Parathyroid adenoma (tissue), 2 donors: ENCODE results near the gene VCAN.

Experiments
- H2AFZ ChIP-seq: fragments of 300-600 bp; sonication (generic); one replicate; pipeline ENCODE4 v1.7.0; 2017; ENCODE audit warnings: antibody characterized with exemption, mild to moderate bottlenecking
- H3K27ac ChIP-seq: fragments of 300-600 bp; sonication (generic); one replicate; pipeline ENCODE4 v1.7.0; 2017
- H3K27me3 ChIP-seq: fragments of 300-600 bp; sonication (generic); one replicate; pipeline ENCODE4 v1.7.0; 2017; ENCODE audit warnings: low read length; ENCODE audit not compliant: control insufficient read depth, insufficient read depth
- H3K36me3 ChIP-seq: fragments of 300-600 bp; sonication (generic); one replicate; pipeline ENCODE4 v1.7.0; 2017; ENCODE audit warnings: low read length; ENCODE audit not compliant: control insufficient read depth, insufficient read depth
- H3K4me1 ChIP-seq: fragments of 300-600 bp; sonication (generic); one replicate; pipeline ENCODE4 v1.7.0; 2017; ENCODE audit warnings: control low read depth
- H3K4me2 ChIP-seq: fragments of 300-600 bp; sonication (generic); one replicate; pipeline ENCODE4 v1.7.0; 2017; ENCODE audit warnings: low read length
- H3K4me3 ChIP-seq: fragments of 300-600 bp; sonication (generic); one replicate; pipeline ENCODE4 v1.7.0; 2017; ENCODE audit warnings: low read depth, low read length
- H3K79me2 ChIP-seq: fragments of 300-600 bp; sonication (generic); one replicate; pipeline ENCODE4 v1.7.0; 2017; ENCODE audit warnings: control low read depth
- H3K9ac ChIP-seq: fragments of 300-600 bp; sonication (generic); one replicate; pipeline ENCODE4 v1.7.0; 2017; ENCODE audit warnings: mild to moderate bottlenecking
- H3K9me3 ChIP-seq: fragments of 300-600 bp; sonication (generic); one replicate; pipeline ENCODE4 v1.7.0; 2017; ENCODE audit warnings: low read length; ENCODE audit not compliant: control insufficient read depth
- CTCF ChIP-seq: fragments of 300-600 bp; sonication (generic); IDR thresholded peaks from one replicate; pipeline ENCODE4 v1.7.0; 2017; ENCODE audit warnings: antibody characterized with exemption, mild to moderate bottlenecking
- donor health status: primary hyperparathyroidism.

Gene VCAN

GRCh38 chr5:83567741-83568140 is 96.2 kb downstream of the VCAN start:
- Histone ChIP-seq H3K4me1 (no peaks in the 10 kb centered on the region), H3K9ac (no peak overlapping the region), H2AFZ (no peak overlapping the region), H3K9me3 (no peaks in the 10 kb centered on the region), H3K4me3 (no peak overlapping the region), H3K27me3 (no peaks in the 10 kb centered on the region), H3K4me2 (no peak overlapping the region), H3K36me3 (no peaks in the 10 kb centered on the region), H3K27ac (no peak overlapping the region), H3K79me2 (no peaks in the 10 kb centered on the region)
- TF ChIP-seq CTCF: no peak

GRCh38 chr5:83568186-83568585 is 96.6 kb downstream of the VCAN start:
- H3K4me1 ChIP-seq: no peaks in the 10 kb centered on the region
- no peaks in the 10 kb centered on the region for H3K27me3 ChIP-seq
- no peak for TF ChIP-seq CTCF

GRCh38 chr5:83570916-83571315 is 99.4 kb downstream of the VCAN start:
- no peak overlapping the region for H3K4me2 ChIP-seq
- no peaks in the 10 kb centered on the region for H3K9me3 ChIP-seq
- H3K79me2 ChIP-seq: no peaks in the 10 kb centered on the region
- no peak overlapping the region for H3K4me3 ChIP-seq
- H3K27ac ChIP-seq: no peak overlapping the region
- no peaks in the 10 kb centered on the region for H3K4me1 ChIP-seq
- no peaks in the 10 kb centered on the region for H3K36me3 ChIP-seq
- no peak for TF ChIP-seq CTCF
- no peak overlapping the region for H2AFZ ChIP-seq
- H3K9ac ChIP-seq: no peak overlapping the region
- H3K27me3 ChIP-seq: no peaks in the 10 kb centered on the region

More at GRCh38 chr5:83568186-83568585, 96.6 kb downstream of the VCAN start:
- H3K4me3 ChIP-seq: no peak overlapping the region
- H3K9ac ChIP-seq: no peak overlapping the region
- H3K79me2 ChIP-seq: no peaks in the 10 kb centered on the region
- no peak overlapping the region for H2AFZ ChIP-seq
- H3K36me3 ChIP-seq: no peaks in the 10 kb centered on the region
- H3K27ac ChIP-seq: no peak overlapping the region
- no peaks in the 10 kb centered on the region for H3K9me3 ChIP-seq
- no peak overlapping the region for H3K4me2 ChIP-seq

GRCh38 chr5:83572271-83572670 is 100.7 kb downstream of the VCAN start:
- no peak for TF ChIP-seq CTCF
- Histone ChIP-seq H3K79me2 (no peaks in the 10 kb centered on the region), H3K4me1 (no peaks in the 10 kb centered on the region), H3K27ac (no peak overlapping the region), H3K27me3 (no peaks in the 10 kb centered on the region), H3K4me2 (no peak overlapping the region), H2AFZ (no peak overlapping the region), H3K9ac (no peak overlapping the region), H3K36me3 (no peaks in the 10 kb centered on the region), H3K4me3 (no peak overlapping the region), H3K9me3 (no peaks in the 10 kb centered on the region)

GRCh38 chr5:83576341-83576740 is 104.8 kb downstream of the VCAN start:
- TF ChIP-seq CTCF: no peak
- Histone ChIP-seq H3K9ac (no peak overlapping the region), H3K27ac (no peak overlapping the region)

More at GRCh38 chr5:83576341-83576740, 104.8 kb downstream of the VCAN start:
- Histone ChIP-seq H3K9me3 (no peaks in the 10 kb centered on the region), H3K79me2 (no peaks in the 10 kb centered on the region), H3K27me3 (no peaks in the 10 kb centered on the region), H3K4me3 (no peak overlapping the region), H3K4me1 (no peaks in the 10 kb centered on the region), H2AFZ (no peak overlapping the region), H3K36me3 (no peaks in the 10 kb centered on the region), H3K4me2 (no peak overlapping the region)
